GM12872 (cell line): ENCODE results near the gene ZNF76.

Experiments
- TF ChIP-seq, protein P1 (sequence below): IDR thresholded peaks from 3 replicates; pipeline ENCODE4 v1.5.1; 2011; ENCODE audit warnings: low read depth, mild to moderate bottlenecking, low read length, moderate library complexity; ENCODE audit not compliant: insufficient read depth

ZNF76 gene

DNA sequence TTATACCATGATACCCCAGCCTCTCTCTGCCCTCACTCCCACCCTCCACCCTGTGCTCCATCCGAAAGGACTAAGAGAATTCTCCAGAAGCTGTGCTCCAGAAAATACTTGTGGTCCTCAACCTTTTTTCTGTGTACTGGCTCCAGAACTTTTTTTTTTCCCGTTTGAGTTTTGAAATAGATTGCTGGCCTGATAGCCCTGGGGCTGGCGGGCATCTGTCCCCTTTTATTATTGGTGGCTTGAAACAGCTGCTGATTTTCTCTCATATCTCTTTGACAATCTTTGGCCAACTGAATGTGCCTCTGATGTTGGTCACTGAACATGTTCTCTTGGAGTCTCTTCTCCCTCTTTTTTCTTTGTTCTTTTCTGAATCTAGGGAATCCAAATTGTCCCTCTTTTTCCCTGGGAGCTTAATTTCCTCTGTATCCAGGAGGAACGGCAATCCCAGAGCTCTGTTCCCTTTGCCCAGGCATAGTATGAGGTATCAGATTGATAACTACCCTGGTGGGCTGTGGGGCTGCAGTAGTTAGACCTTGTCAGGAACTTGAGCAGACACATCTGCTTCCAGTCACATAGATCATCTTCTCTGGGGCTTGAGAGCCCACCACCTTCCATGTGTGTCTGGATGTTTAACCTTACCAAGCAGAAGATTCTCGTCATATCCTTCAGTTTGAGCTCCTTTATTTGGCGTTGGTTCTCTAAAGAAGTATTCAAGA lies 84.5 kb downstream of the ZNF76 start:
- TF ChIP-seq, protein P1, sequence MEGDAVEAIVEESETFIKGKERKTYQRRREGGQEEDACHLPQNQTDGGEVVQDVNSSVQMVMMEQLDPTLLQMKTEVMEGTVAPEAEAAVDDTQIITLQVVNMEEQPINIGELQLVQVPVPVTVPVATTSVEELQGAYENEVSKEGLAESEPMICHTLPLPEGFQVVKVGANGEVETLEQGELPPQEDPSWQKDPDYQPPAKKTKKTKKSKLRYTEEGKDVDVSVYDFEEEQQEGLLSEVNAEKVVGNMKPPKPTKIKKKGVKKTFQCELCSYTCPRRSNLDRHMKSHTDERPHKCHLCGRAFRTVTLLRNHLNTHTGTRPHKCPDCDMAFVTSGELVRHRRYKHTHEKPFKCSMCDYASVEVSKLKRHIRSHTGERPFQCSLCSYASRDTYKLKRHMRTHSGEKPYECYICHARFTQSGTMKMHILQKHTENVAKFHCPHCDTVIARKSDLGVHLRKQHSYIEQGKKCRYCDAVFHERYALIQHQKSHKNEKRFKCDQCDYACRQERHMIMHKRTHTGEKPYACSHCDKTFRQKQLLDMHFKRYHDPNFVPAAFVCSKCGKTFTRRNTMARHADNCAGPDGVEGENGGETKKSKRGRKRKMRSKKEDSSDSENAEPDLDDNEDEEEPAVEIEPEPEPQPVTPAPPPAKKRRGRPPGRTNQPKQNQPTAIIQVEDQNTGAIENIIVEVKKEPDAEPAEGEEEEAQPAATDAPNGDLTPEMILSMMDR = no peak
